ENCODE results near the gene TRPM4.
"Not testable (repeated sequence)": the region's sequence is repeated elsewhere in the genome, so short reads cannot be mapped to it uniquely, and the experiment has no call there.

Gene TRPM4

GRCh38 chr19:49140951-49141350 lies 16.6 kb upstream of the TRPM4 start:
- no peaks in the 10 kb centered on the region for H3K9me3 ChIP-seq (ENCODE audit: severe bottlenecking)
- no peak overlapping the region for H3K4me3 ChIP-seq (ENCODE audit: low read depth, low read length)
- DNase-seq: no peak
- no peak overlapping the region for H3K27ac ChIP-seq
- TF ChIP-seq, protein P1, sequence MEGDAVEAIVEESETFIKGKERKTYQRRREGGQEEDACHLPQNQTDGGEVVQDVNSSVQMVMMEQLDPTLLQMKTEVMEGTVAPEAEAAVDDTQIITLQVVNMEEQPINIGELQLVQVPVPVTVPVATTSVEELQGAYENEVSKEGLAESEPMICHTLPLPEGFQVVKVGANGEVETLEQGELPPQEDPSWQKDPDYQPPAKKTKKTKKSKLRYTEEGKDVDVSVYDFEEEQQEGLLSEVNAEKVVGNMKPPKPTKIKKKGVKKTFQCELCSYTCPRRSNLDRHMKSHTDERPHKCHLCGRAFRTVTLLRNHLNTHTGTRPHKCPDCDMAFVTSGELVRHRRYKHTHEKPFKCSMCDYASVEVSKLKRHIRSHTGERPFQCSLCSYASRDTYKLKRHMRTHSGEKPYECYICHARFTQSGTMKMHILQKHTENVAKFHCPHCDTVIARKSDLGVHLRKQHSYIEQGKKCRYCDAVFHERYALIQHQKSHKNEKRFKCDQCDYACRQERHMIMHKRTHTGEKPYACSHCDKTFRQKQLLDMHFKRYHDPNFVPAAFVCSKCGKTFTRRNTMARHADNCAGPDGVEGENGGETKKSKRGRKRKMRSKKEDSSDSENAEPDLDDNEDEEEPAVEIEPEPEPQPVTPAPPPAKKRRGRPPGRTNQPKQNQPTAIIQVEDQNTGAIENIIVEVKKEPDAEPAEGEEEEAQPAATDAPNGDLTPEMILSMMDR (IDR thresholded peaks at IDR 0.05; ENCODE audit: low read depth, low read length): no peak
- peaks cover 25% of the 10 kb centered on the region for H3K36me3 ChIP-seq
- H3K27me3 ChIP-seq (ENCODE audit: insufficient read depth, low read depth, severe bottlenecking): no peaks in the 10 kb centered on the region

- Histone ChIP-seq H3K4me3 (ENCODE audit: low read depth, low read length) (no peak overlapping the region), H3K27me3 (ENCODE audit: insufficient read depth, low read depth, severe bottlenecking) (no peaks in the 10 kb centered on the region), H3K9me3 (ENCODE audit: severe bottlenecking) (no peaks in the 10 kb centered on the region), H3K36me3 (peaks cover 25% of the 10 kb centered on the region), H3K27ac (no peak overlapping the region)
- TF ChIP-seq, protein P1 (IDR thresholded peaks at IDR 0.05; ENCODE audit: low read depth, low read length): no peak
- DNase-seq: no peak
Observed at GRCh38 chr19:49141352-49141751, 16.2 kb upstream of the TRPM4 start.

DNA sequence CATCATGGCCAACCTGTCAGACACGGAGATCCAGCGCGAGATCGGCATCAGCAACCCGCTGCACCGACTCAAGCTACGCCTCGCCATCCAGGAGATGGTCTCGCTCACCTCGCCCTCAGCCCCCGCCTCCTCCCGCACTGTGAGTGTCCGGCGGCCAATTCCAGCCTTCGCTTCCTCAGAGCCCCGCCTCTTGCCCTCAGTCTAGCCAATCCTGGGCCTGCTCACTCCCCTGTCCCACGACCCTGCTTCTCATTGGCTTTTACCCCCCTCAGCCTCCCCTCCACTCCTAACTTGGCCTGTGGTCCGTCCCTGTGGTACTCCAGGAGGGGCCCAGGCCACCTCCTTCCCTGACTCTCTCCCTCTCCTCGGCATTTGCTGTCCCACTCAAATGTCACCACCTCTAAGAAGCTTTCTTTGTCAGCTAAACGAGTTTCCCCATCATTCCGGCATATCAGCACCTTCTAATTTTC lies 14.7 kb upstream of the TRPM4 start:
- H3K27me3 ChIP-seq (ENCODE audit: insufficient read depth, low read depth, severe bottlenecking): no peaks in the 10 kb centered on the region
- H3K27ac ChIP-seq: no peak overlapping the region
- peaks cover 19% of the 10 kb centered on the region for H3K36me3 ChIP-seq
- H3K9me3 ChIP-seq (ENCODE audit: severe bottlenecking): no peaks in the 10 kb centered on the region
- TF ChIP-seq, protein P1 (IDR thresholded peaks at IDR 0.05; ENCODE audit: low read depth, low read length): no peak
- DNase-seq: peak; percentile 45
- H3K4me3 ChIP-seq (ENCODE audit: low read depth, low read length): no peak overlapping the region

DNA sequence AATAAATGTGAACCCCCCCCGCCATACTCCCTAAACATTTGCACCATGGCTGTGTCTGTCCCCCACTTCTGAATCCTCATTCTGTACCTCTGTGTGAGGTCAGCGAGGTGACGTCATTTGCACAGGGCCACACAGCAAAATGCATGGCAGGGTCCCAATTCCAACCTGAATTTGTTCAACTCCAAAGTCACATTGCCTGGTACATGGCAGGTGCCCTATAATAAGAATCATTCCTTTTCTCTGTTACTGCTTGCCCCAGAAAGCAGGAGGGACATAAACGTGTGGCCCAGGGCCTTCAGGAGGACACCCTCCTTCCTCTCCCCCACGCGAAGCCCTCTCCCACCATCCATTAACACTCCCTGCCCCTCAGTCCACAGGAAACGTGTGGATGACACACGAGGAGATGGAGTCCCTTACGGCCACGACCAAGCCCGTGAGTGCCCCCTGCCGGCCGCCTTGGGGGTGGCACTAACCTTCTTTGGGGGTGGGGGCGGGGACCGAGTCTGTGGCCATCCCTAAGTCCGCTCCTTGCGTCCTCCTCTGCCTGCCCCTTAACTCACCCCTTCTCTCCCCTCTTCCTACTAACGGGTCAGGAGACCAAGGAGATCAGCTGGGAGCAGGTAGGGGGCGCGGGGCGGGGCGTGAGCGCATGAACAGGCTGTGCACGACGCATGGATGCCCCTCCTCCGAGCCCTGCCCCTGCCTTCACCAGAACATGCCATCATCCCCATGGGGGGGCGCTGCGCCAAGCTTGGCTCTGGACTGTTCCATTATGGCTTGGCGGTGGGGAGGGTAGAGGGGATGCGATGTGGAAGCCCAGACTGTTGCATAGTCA lies 11.8 kb upstream of the TRPM4 start:
- H3K27ac ChIP-seq: no peak overlapping the region
- no peak overlapping the region for H3K4me3 ChIP-seq (ENCODE audit: low read depth, low read length)
- DNase-seq: peak; percentile 79
- no peaks in the 10 kb centered on the region for H3K27me3 ChIP-seq (ENCODE audit: insufficient read depth, low read depth, severe bottlenecking)
- H3K36me3 ChIP-seq: peaks cover 17% of the 10 kb centered on the region
- H3K9me3 ChIP-seq (ENCODE audit: severe bottlenecking): no peaks in the 10 kb centered on the region
- TF ChIP-seq, protein P1 (IDR thresholded peaks at IDR 0.05; ENCODE audit: low read depth, low read length): peak; percentile 79

GRCh38 chr19:49146408-49146770 lies 11.2 kb upstream of the TRPM4 start:
- not testable (repeated sequence) for H3K27me3 ChIP-seq (ENCODE audit: insufficient read depth, low read depth, severe bottlenecking); H3K4me3 ChIP-seq (ENCODE audit: low read depth, low read length); DNase-seq; H3K9me3 ChIP-seq (ENCODE audit: severe bottlenecking); H3K27ac ChIP-seq
- H3K36me3 ChIP-seq: peaks cover 13% of the 10 kb centered on the region

- Histone ChIP-seq H3K36me3 (peaks cover 7% of the 10 kb centered on the region), H3K27ac (peak overlapping the region; percentile 54), H3K4me3 (ENCODE audit: low read depth, low read length) (peak overlapping the region; percentile 90), H3K27me3 (ENCODE audit: insufficient read depth, low read depth, severe bottlenecking) (no peaks in the 10 kb centered on the region), H3K9me3 (ENCODE audit: severe bottlenecking) (no peaks in the 10 kb centered on the region)
- TF ChIP-seq, protein P1 (IDR thresholded peaks at IDR 0.05; ENCODE audit: low read depth, low read length): no peak
- no peak for DNase-seq
Observed at GRCh38 chr19:49148044-49148682, 9.4 kb upstream of the TRPM4 start.
